Measurements from ENCODE around the gene MBLAC2. TPM values are rescaled to one million over a fixed set of nuclear protein-coding genes. Genes with fewer than 3 reads are reported as not detected.

The MBLAC2 gene
- total RNA-seq, 1 experiment from 2014 or later, result 5.7 TPM

GRCh38 chr5:90434116-90434714, 40.4 kb downstream of the MBLAC2 start:
- ATAC-seq, result peak; percentile 88
- CTCF ChIA-PET, result interaction anchor here (1.0 to 1.4 kb wide), 2 partner anchors 1704 to 1706 kb away, joined by 3 to 4 read pairs; no protein-coding TSS in a partner anchor

DNA sequence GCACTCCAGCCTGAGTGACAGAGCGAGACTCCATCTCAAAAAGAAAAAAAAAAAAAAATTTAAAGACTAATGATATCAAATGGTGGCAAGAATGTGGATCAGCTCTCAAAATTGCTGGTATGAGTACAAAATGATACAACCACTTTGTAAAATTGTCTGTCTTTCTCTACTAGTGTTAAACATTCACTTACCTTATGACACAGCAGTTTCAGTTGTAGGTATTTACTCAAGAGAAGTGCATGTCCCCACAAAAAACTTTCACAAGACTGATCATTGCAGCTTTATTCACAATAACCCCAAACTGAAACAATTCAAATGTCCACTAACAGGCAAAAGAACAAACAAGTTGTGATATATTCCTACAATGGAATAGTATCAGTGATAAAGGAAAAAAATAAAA, 50.3 kb downstream of the MBLAC2 start:
- no peak for ATAC-seq

More at GRCh38 chr5:90434116-90434714, 40.4 kb downstream of the MBLAC2 start:
- DNase-seq (ENCODE audit: low read depth, low spot score), result peak; percentile 31
- Histone ChIP-seq H3K9ac (ENCODE audit: low read length) (no peak overlapping the region), H3K4me2 (ENCODE audit: low read length) (no peak overlapping the region), H3K27me3 (ENCODE audit: insufficient read depth, low read length) (no peaks in the 10 kb centered on the region), H3K4me3 (replicated peaks in 1 of 2; ENCODE audit: low read depth in 1 of 2, low read length in 2 of 2) (no peak overlapping the region), H3K79me2 (ENCODE audit: insufficient read depth, low read length) (no peaks in the 10 kb centered on the region), H3K4me1 (ENCODE audit: control insufficient read depth in 1 of 2, insufficient read depth in 2 of 2, low read length in 2 of 2) (no peaks in the 10 kb centered on the region), H2AFZ (ENCODE audit: low read depth, low read length, poor library complexity, severe bottlenecking) (no peak overlapping the region), H3K27ac (ENCODE audit: low read depth, low read length) (no peak overlapping the region), H3K36me3 (ENCODE audit: control insufficient read depth in 1 of 2, insufficient read depth in 2 of 2, low read length in 2 of 2) (no peaks in the 10 kb centered on the region), H3K9me3 (ENCODE audit: control insufficient read depth in 1 of 2, insufficient read depth in 1 of 2, low read depth in 1 of 2, low read length in 2 of 2) (no peaks in the 10 kb centered on the region), H4K20me1 (ENCODE audit: insufficient read depth) (no peaks in the 10 kb centered on the region), H3K9me2 (ENCODE audit: insufficient read depth) (no peaks in the 10 kb centered on the region)
- intact Hi-C loops (cut with micrococcal nuclease), result loop anchor here (2.0 kb wide), 1 partner anchor 1705 kb away; no protein-coding TSS in a partner anchor
- BruUV-seq (replicated peaks), result no TSS peak
- TF ChIP-seq CTCF (IDR thresholded peaks at IDR 0.05 in 2 of 3, conservative IDR thresholded peaks at IDR 0.05 in 1 of 3; ENCODE audit: borderline replicate concordance in 1 of 3, insufficient read depth in 1 of 3, low read depth in 2 of 3, low read length in 2 of 3) (peak; percentile 37 to 85 (median 81); a peak in 5 of 6 replicates), ZNF274 (IDR thresholded peaks at IDR 0.05; ENCODE audit: low read depth, low read length) (no peak), POLR2AphosphoS5 (IDR thresholded peaks at IDR 0.05; ENCODE audit: low read depth, low read length) (no peak), RAD21 (IDR thresholded peaks at IDR 0.05; ENCODE audit: low read depth) (peak; percentile 74)
- POLR2A ChIA-PET, result no interaction called here
- RAD21 ChIA-PET (ENCODE audit: low non-redundant PET in 1 of 2, low total read pairs in 2 of 2, uncharacterized antibody in 2 of 2, unreplicated experiment in 2 of 2), result no interaction called here

More for the DNA sequence above, 50.3 kb downstream of the MBLAC2 start:
- H3K4me1 ChIP-seq (ENCODE audit: control insufficient read depth in 1 of 2, insufficient read depth in 2 of 2, low read length in 2 of 2), result no peaks in the 10 kb centered on the region
- no peaks in the 10 kb centered on the region for H3K79me2 ChIP-seq (ENCODE audit: insufficient read depth, low read length)
- H3K27me3 ChIP-seq (ENCODE audit: insufficient read depth, low read length), result no peaks in the 10 kb centered on the region
- no peaks in the 10 kb centered on the region for H4K20me1 ChIP-seq (ENCODE audit: insufficient read depth)
- no peaks in the 10 kb centered on the region for H3K36me3 ChIP-seq (ENCODE audit: control insufficient read depth in 1 of 2, insufficient read depth in 2 of 2, low read length in 2 of 2)
- H2AFZ ChIP-seq (ENCODE audit: low read depth, low read length, poor library complexity, severe bottlenecking), result no peak overlapping the region
- no peak overlapping the region for H3K4me3 ChIP-seq (replicated peaks in 1 of 2; ENCODE audit: low read depth in 1 of 2, low read length in 2 of 2)
- RAD21 ChIA-PET (ENCODE audit: low non-redundant PET in 1 of 2, low total read pairs in 2 of 2, uncharacterized antibody in 2 of 2, unreplicated experiment in 2 of 2), result no interaction called here
- no peak for TF ChIP-seq SIN3A (IDR thresholded peaks at IDR 0.05; ENCODE audit: low read depth)
- no peak for TF ChIP-seq ZNF274 (IDR thresholded peaks at IDR 0.05; ENCODE audit: low read depth, low read length)
- TF ChIP-seq REST (IDR thresholded peaks at IDR 0.05; ENCODE audit: low read depth), result no peak
- POLR2A ChIA-PET, result no interaction called here
- H3K27ac ChIP-seq (ENCODE audit: low read depth, low read length), result no peak overlapping the region
- BruUV-seq (replicated peaks), result no TSS peak
- CTCF ChIA-PET, result no interaction called here
- no peaks in the 10 kb centered on the region for H3K9me3 ChIP-seq (ENCODE audit: control insufficient read depth in 1 of 2, insufficient read depth in 1 of 2, low read depth in 1 of 2, low read length in 2 of 2)
- intact Hi-C loops (cut with micrococcal nuclease), result no loop called here
- no peak overlapping the region for H3K9ac ChIP-seq (ENCODE audit: low read length)
- DNase-seq (ENCODE audit: low read depth, low spot score), result no peak
- no peaks in the 10 kb centered on the region for H3K9me2 ChIP-seq (ENCODE audit: insufficient read depth)
- no peak overlapping the region for H3K4me2 ChIP-seq (ENCODE audit: low read length)
